HG03558 (cell line): ENCODE results near the gene PRAME.
"Not testable (repeated sequence)": the region's sequence is repeated elsewhere in the genome, so short reads cannot be mapped to it uniquely, and the experiment has no call there.

Experiments used
- ATAC-seq: cut with Tn5 transposase; IDR thresholded peaks from one replicate; pipeline ENCODE4 v1.9.1; 2021; ENCODE audit warnings: moderate number of reproducible peaks; ENCODE audit not compliant: unreplicated experiment; ENCODE audit errors: extremely low read depth

The PRAME gene, protein sequence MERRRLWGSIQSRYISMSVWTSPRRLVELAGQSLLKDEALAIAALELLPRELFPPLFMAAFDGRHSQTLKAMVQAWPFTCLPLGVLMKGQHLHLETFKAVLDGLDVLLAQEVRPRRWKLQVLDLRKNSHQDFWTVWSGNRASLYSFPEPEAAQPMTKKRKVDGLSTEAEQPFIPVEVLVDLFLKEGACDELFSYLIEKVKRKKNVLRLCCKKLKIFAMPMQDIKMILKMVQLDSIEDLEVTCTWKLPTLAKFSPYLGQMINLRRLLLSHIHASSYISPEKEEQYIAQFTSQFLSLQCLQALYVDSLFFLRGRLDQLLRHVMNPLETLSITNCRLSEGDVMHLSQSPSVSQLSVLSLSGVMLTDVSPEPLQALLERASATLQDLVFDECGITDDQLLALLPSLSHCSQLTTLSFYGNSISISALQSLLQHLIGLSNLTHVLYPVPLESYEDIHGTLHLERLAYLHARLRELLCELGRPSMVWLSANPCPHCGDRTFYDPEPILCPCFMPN

DNA sequence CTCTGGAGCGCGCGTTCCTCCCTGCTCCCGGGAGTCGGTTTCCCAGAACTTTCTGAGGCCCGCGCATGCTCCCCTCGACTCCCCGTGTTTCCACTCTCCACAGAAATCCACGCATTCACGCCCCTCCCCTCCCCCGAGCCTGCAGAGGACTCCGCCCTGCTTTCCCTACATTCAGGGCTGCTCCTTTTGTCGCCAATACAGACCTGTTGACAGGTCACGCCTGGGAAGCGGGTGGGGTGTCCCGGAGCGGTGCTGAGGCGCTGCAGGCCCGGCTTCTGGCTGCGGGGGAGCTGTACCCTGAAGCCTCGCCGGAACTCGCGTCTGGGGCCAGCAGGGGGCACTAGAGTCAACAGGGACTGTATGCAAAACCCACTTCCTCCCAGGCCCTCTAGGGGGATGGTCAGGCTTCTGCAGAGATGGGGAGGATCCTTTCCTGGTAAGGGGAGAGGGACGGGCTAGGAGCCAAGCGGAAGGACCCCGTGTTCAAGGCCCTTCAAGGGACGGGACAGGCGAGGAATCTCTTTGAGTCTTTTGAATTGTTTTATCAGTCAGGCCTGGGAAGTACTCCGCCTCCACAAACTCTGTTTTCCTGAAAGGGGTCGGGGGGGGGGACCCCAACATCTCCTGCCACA is at the start of gene PRAME:
Gene PRAME, minus strand, starts transcription at position 294 of the 632 bp plus-strand sequence. CDS start 2,433 bp downstream, outside the sequence.
- no peak for ATAC-seq

DNA sequence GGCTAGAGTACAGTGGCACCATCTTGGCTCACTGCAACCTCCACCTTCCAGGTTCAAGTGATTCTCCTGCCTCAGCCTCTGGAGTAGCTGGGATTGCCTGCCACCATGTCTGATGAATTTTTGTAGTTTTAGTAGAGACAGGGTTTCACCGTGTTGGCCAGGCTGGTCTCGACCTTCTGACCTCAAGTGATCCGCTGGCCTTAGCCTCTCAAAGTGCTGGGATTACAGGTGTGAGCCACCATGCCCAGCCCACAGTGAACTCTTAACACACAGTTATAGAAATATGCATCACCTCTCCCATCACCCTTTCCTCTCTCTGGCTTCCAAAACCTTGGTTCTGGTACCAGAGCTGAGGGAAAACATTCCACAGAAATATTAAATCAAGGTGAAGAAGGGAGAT is 49.0 kb upstream of the PRAME start:
- not testable (repeated sequence) for ATAC-seq

DNA sequence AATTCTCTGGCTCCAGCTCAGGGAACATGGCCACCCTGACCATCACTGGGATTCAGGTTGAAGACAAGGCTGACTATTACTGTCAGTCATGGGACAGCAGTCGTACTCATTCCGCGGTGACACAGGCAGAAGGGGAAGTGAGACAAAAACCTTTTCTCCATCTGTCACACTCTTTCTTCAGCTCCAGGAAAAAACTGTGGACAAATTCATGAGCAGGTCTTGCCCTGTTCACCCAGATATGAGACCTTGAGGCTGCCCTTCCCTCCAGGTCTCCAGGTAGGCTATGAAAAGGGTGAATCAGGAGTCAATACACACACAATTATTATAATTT is 46.0 kb upstream of the PRAME start:
- no peak for ATAC-seq

DNA sequence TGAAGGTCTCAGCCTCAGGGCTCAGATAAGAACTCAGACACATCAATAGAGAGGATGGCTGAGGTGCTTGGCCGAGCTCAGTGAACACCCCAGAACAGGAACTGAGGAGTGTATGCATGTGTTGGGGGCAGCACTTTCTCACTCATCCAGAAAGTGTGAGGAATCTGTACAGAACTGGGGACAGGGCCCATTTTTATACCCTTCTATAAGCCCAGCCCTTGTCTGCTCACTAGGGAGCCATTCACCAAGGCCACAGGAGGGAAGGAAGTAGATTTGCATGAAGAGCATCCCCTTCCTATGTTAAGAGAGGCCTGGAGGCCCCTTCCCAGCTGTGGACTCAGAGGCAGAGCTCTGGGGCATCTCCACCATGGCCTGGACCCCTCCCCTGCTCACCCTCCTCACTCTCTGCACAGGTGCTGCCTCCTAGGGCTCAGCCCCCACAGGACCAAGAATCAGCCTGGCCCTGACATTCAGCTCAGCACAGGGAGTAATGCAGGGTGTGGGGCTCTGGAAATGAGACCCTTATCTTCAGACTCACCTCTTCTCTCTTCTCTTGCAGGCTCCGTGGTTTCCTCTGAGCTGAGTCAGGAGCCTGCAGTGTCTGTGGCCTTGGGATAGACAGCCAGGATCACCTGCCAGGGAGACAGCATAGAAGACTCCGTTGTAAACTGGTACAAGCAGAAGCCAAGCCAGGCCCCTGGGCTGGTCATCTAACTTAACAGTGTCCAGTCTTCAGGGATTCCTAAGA is 45.4 kb upstream of the PRAME start:
- no peak for ATAC-seq

DNA sequence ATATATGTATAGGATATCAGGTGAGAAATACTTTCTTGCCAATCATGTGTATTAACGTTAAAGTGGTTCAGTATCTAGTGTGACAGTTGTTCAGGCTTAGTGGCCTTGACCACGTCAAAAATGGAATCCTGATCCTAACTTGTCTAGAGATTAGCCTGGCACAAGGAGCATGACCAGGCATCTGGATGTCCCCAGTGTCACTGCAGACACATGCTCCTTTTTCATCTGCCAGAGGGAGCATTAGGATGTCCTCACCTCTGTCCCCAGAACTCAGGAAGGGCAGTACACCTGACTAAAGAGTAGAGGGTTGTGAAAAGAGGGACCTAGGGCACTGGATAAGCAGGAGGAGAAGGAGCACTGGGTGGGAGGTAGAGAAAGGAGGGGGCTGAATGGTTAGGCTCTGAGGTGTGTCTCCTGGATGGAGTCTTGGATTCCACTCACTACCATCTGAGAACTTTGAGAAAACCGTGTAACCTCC is 44.4 kb upstream of the PRAME start:
- no peak for ATAC-seq

DNA sequence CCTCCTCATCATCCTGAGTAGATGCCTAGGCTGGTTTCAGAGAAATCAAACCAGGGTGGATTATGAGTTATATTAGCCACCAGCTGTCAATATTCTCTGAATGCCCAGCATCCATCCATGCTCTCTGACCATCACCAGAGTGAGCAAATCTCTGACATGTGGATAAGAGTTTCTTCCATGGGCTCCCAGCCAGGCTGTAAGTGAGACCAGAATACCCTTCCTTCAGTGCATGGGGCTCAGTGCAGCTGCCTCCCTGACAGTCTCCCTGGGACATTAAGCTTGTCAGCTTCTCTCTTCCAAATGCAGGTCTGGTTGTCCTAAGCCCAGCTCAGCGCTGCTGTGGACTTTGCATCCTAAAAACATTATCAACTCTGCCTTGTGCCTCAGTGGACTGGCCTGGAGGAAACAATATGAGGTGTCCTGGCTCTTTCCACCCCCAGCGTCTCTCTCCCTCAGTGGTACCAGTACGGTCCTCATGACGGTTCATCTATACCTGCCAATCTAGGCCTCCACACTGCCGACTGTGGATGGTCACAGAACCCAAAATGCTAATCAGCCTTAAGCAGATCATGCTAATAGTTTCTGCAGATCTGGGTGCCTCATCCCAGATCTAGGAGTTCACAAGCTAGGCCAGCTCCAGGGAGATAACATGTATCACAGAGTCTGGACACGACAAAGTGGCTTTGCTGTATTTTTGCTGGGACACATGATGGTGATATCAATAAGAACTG is 41.6 kb upstream of the PRAME start:
- ATAC-seq: no peak

DNA sequence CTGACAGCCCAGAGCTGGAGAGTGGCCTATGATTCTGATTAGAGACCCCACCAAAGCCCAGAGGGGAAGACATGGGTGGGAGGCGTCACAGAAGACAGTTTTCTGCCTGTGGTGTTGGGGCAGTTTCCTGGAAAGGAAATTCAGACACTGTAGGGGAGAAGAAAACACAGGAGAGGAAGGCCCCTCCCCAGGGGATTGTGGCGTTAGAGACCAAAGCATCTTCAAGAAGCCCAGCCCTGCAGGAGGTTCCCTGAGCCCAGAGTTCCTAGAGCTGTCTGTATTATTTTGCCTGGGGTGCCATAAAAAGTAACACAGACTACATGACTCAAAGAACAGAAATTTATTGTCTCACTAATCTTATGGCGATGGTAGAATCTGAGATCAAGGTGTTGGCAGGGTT is 40.2 kb upstream of the PRAME start:
- no peak for ATAC-seq

DNA sequence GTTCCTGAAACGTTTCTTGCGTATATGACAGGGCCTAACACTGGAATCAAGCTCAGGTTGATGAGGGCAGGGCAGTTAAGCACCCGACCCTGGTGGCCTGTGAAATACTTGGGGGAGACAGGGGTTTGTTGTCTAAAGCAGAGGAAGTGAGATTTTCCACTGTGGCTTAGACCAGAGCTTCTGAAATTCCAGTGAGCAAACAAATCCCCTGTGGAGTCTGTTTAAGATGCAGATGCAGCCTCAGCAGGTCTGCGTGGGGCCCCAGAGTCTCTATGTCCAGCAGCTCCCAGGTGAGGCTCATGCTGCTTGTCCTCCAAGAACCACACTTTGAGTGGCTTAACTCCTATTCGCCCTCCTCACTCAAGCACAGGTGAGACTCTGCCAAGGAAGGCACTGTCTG is 39.1 kb upstream of the PRAME start:
- no peak for ATAC-seq

DNA sequence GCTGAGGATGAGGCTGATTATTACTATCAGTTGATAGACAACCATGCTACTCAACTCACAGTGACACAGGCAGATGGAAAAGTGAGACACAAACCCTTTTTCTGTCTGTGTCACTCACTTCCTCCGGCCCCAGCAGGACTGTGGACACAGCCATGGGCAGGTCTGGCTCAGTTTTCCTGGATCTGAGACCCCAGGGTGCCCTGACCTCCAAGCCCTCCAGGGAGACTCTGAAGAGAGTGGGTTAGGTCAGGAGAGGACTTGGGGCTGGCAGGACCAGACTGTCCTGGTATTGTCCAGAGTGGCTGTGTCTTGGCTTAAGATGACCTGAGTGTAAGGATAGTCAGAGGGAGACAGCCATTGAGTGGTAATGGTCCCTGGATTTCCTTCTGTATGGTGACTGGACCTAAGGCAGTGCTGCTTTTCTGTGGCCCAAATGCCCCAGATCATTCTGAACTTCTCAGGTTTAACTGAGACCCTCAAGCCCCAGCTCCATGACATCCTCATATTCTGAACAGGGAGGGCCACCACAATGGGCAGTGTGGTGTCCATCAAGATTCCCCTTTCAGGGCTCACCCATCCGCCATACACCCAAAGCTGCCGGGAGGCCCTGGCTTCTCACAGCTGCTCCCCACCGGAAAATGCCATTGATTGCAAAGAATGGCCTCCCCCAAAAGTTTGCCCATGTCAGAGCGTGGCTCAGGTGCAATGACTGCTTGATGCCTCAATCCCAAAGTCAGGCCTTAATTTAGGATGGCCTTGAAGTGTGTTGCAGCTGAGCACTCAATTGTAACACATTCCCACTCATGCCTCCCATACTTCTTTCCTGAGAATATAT is 36.2 kb upstream of the PRAME start:
- ATAC-seq: no peak

DNA sequence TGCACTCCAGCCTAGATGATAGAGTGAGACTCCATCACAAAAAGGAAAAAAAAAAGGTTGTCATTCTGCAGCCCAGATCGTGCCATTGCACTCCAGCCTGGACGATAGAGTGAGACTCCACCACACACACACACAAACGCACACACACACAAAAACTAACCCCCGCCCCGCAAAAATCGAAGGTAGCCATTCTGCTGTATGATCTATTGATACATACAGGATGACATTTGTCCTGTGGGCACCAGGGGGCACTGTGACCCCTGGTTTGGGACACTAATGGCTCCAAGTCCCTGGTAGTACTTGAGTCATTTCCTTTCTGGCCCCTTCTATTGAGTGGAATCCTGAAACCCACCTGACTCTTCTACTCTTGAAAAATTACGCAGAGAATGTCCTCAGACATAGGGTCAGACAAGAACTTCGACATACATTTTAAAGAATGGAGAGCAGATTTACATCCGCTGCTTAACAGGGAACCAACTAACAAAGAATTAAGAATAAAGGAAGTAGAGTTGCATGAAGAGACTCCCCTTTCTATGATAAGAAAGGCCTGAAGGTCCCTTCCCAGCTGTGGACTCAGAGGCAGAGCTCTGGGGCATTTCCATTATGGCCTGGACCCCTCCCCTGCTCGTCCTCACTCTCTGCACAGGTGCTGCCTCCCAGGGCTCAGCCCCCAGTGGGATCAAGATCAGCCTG is 35.0 kb upstream of the PRAME start:
- ATAC-seq: no peak

DNA sequence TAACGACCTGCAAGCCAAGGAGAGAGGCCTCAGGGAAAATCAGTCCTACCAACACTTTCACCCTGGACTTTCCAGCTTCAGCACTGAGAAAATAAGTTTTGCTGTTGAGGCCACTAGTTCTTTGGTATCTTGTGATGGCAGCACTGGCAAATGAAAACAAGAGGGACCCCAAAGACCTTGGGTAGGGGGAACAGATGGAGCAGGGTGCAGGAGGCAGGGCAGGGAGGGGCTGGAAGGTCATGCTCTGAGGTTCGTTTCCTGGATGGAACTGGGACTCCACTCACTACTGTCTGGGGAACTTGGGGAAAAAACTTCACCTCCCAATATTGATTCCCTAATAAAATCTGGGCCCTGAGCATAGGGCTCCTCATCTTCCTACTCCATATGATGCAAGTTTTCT is 34.2 kb upstream of the PRAME start:
- ATAC-seq: no peak

DNA sequence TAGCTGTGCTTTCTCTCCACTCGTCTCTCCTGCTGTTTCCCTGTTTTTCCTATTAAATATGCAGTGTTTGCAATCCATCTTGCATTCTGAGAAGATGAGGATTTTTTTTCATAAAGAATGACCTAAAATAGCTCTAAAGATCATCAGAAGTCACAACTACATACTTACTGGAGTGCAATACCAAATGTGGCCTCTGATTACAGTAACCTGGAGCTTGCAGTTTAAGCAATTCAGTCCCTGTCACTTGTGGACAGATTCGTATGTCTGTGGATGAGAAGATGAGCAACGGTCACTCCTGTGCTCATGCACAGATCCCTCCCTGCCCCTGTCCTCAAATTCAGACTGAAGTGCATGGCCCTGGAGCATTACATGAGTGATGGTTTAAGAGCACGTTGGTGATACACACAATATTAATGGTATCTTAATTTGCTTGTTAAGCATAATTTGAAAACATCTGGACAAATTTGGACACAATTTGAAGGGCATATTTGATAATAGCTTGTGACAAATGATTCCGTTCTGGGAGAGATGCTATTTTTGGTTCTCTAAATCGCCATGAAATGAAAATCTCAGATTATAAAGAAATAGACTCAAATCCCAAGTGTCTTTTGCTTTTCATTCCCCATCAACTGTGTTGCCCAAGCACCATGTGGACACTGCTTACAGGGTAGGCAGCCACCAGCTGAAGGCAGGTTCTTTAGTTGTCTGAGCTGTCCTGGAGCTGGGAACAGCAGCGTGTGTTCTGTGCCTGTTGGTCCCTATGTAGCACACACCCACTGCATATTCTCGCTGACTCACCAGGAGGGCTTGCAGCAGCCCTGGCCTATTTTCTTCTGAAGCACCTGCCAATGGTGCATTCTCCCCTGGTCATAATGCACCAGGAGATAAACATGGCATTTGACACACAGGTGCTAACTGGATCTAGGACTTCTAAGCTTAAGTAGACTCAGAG is 32.6 kb upstream of the PRAME start:
- no peak for ATAC-seq

DNA sequence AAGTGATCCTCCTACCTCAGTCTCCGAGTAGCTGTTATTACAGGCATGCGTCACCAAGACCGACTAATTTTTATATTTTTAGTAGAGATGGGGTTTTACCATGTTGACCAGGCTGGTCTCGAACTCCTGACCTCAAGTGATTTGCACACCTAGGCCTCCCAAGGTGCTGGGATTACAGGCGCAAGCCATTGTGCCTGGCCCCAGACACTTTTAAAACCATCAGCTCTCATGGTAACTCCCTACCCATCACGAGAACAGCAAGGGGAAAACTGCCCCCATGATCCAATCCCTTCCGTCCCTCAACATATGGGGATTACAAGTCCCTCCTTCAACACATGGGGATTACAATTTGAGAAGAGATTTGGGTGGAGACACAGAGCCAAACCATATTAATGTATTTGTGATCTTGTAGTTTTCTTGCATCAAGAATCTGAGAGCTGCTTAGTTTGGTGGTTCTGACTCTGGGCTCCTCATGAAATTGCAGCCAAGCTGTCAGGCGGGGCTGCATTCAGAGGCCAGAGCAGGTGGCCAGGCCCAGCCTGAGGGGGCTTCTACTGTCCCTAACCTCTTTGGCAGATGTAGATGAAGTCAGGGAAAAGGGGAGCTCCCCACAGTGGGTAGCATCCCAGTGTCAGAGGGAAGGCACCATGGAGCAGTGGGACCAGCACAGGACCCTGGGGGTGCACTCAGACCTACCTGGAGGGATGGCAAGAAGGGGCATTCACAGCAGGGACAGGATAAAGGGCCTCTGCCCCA is 31.2 kb upstream of the PRAME start:
- ATAC-seq: no peak

DNA sequence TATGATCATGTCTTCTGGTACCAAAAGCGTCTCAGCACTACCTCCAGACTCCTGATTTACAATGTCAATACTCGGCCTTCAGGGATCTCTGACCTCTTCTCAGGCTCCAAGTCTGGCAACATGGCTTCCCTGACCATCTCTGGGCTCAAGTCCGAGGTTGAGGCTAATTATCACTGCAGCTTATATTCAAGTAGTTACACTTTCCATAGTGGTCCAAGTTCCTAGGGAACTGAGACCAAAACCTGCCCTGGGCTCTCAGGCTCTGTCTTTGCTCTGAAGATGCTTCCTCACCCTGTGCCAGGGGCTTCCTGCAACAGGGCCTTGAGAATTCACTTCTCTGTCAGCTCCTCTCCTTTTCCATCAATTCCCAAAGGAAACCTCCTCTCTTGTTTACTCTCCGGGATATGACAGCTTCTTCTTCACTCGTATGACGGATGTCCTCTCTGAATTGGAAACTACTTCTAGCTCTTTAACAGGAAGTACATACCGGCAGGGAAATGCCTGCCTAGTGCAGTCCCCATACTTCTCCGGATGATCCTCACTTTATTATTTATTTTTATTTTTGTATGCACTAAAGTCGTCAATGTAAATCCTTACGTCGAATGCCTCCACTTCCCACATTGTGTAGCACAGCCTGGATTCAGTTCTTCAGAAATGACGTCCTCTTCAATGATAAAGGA is 29.6 kb upstream of the PRAME start:
- no peak for ATAC-seq

DNA sequence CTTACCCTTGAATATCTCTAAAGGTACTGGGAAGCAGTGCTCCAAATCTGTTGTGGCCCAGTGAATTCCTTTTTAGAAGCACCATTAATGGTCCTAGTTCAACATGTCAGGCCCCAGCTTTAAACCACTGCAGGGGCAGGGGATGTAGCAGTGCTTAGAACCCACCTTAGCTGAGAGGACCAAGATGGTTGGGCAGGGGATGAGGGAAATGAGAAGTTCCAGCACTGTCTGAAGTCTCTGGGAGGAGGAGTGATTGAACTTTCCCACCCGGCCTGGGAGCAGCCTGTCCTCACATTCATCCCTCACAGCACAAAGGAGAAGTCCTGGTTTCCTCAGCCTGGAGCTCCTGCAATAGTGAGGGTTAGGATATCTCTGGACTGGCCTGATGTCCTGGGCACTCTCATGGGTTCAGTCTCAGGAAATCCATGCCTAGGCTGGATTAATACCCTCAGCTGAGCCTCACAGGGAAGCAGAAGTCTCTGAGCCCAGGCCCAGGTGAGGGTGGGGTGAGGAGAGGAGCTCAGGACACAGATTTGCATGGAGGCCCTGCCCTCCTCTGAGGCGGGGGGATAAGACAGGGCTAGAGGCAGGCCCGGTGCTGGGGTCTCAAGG is 28.6 kb upstream of the PRAME start:
- ATAC-seq: no peak

DNA sequence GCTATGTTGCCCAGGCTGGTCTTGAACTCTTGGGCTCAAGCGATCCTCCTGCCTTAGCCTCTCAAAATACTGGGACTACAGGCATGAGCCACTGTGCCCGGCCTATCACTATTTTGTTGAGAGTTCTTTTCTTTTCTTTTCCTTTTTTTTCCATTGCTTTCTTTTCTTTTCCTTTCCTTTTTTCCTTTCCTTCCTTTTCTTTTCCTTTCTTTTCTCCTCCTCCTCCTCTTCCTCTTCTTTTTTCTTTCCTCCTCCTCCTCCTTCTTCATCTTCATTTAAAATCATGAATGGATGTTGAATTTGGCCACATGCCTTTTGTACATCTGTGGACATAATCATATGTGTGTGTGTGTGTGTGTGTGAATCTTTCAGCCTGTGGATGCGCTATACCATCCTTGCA is 25.7 kb upstream of the PRAME start:
- ATAC-seq: no peak
